GM12801 (cell line): ENCODE measurements around the gene MBP.

Experiments
- TF ChIP-seq, protein P1 (sequence below): IDR thresholded peaks from one replicate; pipeline ENCODE4 v1.5.1; 2011; ENCODE audit warnings: control low read depth; ENCODE audit not compliant: insufficient read length; ENCODE audit errors: extremely low read depth

The MBP gene

DNA sequence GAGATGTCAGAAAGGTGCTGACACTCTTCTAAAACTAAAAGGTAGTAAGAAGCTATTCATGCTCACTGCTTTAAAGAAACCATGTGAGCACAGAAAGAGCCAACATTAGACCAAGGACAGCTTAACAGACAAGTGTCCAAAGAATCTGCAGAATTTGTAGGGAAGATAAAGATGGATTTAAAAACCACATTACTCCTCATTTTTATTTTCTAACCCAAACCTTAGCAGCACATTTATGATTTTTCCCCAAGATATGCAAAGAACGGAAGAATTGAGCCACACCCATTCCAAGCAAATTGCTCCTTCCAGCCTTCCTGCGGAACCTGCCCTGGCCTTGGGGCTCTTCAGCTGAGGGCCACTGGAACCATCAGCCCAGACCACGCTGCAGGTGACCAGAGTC lies 26.9 kb downstream of the MBP start:
- TF ChIP-seq, protein P1, sequence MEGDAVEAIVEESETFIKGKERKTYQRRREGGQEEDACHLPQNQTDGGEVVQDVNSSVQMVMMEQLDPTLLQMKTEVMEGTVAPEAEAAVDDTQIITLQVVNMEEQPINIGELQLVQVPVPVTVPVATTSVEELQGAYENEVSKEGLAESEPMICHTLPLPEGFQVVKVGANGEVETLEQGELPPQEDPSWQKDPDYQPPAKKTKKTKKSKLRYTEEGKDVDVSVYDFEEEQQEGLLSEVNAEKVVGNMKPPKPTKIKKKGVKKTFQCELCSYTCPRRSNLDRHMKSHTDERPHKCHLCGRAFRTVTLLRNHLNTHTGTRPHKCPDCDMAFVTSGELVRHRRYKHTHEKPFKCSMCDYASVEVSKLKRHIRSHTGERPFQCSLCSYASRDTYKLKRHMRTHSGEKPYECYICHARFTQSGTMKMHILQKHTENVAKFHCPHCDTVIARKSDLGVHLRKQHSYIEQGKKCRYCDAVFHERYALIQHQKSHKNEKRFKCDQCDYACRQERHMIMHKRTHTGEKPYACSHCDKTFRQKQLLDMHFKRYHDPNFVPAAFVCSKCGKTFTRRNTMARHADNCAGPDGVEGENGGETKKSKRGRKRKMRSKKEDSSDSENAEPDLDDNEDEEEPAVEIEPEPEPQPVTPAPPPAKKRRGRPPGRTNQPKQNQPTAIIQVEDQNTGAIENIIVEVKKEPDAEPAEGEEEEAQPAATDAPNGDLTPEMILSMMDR: no peak

DNA sequence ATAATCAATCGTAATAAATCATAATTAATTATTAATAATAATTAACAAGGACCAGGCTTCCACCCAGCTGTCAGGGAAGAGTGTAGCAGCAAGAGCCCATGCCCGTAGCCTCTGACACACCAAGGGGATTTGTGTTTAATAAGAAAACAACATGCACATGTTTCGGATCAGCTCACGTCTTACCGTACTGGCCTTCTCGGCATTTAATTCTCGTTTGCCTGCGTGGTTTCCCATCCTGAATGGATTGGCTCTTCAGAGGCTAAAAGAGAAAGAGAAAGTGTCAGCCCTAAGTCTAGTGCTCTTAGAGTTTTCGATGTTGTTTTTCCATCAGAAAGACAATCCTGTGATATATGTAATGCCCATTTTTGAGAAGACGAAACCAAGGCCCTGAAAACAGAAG lies 27.6 kb downstream of the MBP start:
- TF ChIP-seq, protein P1: no peak

DNA sequence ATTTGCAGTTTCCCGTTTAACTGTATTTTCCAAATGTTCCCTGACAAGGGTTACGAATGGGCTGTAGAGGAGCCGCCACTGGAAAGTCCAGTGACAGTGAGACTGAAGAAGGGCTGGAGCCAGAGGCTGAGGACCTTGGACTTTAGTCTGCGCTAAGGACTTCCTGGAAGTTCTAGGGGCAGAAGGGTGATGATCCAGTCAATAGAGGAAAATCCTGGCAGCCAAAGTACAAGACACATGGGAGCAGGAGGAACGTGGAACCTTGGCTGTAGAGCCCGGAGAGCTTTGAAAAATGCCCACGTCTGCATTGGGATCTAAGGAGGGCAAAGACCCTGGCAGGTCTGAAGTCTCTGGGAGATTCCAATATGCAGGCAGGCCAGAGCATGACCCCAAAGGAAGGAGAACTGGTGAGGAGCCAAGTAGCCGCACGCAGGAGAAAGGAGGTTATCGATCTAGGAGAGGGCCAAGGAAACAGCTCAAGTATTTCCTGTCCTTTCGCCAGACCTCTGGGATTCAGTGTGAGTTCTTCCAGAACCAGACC lies 28.5 kb downstream of the MBP start:
- TF ChIP-seq, protein P1: no peak

DNA sequence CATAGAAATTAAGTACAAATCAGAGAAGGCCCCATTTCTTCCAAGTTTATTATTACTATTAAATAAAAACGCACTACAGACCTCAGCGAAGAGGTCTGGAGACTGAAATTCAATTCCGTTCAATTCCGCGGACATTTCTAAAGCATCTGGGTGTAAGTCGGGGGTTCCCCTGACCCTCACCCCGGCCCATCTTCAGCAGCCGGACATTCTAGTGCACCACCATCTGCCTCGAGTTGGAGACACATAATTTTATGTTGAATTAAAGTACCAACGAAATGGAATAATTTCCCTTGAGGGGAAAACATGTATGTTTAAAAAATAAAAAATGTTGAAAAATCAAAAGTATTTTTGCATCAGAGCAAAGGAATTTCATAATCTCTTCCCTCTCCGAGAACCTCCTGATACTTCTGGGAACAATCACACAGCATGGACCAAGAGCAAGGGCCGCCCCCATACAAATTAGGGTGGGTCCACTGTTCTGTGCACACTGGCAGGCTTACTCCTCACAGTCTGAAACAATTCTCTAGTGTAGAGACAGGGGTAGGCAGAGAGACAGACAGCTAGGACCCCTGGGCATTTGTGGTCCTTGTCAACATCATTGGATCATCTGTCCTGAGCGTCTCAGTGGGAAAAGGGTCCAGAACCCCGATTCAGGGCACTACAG lies 29.3 kb downstream of the MBP start:
- TF ChIP-seq, protein P1: no peak

DNA sequence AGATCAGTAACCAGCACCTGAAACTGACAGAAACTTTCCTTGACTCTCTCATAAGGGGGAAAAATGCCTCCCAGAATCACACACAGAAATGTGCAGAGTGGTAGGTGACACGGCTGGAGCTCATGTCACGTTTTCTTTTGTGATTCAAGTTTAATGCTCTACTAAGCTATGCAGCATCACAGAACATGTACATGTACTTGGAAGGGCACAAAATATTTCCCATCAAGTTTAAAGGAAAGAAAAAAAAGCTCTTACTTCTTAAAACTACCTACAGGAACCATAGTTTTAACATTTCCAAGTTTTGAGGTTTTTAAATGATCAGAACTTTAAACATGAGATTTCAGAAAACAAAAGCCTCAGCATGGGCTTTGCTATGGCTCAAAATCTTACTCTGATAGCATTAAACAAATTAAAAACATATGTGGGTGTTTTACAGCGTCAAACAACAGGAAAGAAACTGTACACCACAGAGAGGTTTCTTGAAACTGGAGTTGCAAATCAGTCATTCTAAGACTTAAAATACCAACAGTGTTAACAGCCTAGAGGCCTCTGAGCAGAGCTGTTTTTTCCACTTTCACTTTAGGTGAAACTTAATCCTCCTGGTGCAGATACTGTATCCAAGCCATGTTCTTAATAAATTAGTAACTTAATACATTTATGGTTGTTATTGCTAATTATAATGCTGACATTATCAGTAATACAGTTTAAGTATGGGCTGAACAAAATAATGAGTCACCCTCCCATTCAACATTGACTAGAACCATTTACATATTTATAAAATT lies 30.1 kb downstream of the MBP start:
- TF ChIP-seq, protein P1: no peak

DNA sequence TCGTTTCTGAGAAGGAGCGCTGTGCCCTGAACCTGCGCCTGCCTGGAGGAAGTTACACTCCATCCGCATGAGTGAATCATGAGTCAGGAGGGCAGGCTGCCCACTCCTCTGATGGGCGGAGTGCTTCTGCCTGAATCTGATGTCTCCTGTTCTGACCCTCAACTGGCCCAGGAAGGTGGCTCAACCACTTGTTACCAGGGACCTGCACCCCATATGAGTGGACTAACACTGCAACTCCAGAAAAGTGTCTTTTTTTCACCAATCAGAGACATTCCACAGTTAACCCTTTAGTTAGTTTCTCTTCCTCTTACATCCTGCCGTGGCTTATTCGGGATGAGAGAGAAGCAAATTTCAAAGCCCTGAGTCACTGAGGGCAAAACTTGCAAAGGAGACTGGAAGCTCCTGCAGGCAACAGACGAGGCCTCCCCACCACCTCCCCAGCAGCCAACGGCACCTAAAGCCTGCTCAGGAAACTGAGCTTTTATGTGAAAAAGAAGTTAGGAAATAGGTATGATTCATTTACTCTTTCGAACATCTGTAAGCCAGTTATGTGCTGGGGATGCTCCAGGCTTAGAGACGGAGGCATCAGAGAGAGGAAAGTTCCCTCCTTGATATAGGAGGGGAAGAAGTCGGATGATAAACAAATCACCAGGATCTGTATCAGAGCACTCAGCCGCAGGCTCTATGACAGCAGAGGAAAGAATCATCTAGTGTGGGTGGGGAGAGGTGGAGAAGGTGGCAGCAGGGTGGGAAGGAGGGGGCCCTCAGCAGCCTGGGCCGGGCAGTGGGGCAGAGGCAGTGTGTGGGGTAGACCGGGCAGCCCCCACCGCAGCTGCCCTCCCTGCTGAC lies 30.9 kb downstream of the MBP start:
- TF ChIP-seq, protein P1: no peak
